C4-2B (cell line): ENCODE measurements around the gene NSUN6.

ENCODE experiments used
- CTCF ChIP-seq: fragments of 450-650 bp; conservative IDR thresholded peaks from 2 replicates; pipeline ENCODE4 v1.5.1; 2017; ENCODE audit warnings: mild to moderate bottlenecking
- ZFX ChIP-seq: fragments of 450-650 bp; IDR thresholded peaks from 2 replicates; pipeline ENCODE4 v1.6.1; 2017

- TF ChIP-seq CTCF (no peak), ZFX (no peak)
These were observed 40.2 kb downstream of the NSUN6 start for GRCh38 chr10:18611168-18611567.
